HepG2 (cell line): Measurements from ENCODE around the gene SMIM45.

Source experiments
- ATAC-seq: fragments of 200-7000 bp; cut with Tn5 transposase; 3 replicates; pipeline ENCODE4 v1.9.1; 2020; ENCODE audit warnings: mild to moderate bottlenecking, moderate library complexity
- BruUV-seq: library from RNA; stranded (reverse); fragments of 400-500 nt; replicated peaks from 2 replicates; lab custom pipeline; 2021; lab: Mats Ljungman, UMichigan
- CTCF ChIA-PET: fragments of 300-600 bp; formaldehyde crosslinking; extraction: SDS; loops from one replicate; lab custom pipeline; 2021; ENCODE audit warnings: low total read pairs, inconsistent platforms, low intra/inter-chr PET ratio; lab: Yijun Ruan, JAX
- POLR2A ChIA-PET: fragments of 350-600 bp; sonication (Branson Sonifier 250); formaldehyde crosslinking; loops from one replicate; lab custom pipeline; 2020; ENCODE audit warnings: antibody characterized with exemption, inconsistent platforms; lab: Yijun Ruan, JAX
- DNase-seq: peaks from one replicate; pipeline ENCODE4 v3.0.0-alpha.2; 2015; ENCODE audit warnings: low spot score
- FAIRE-seq: peaks from 3 replicates; lab custom pipeline; 2011; peaks lifted over from hg19 to GRCh38; lab: Jason Lieb, UNC
- H2AFZ ChIP-seq: one replicate; pipeline ENCODE4 v1.6.1; 2011; ENCODE audit warnings: low read length, inconsistent platforms
- H3K27ac ChIP-seq: fragments of 300-600 bp; 3 replicates; pipeline ENCODE4 v1.8.0; 2011; ENCODE audit warnings: mixed run types, mild to moderate bottlenecking, mixed read lengths, low read length, inconsistent platforms; ENCODE audit not compliant: insufficient read depth; ENCODE audit errors: extremely low read length
- H3K27me3 ChIP-seq, 2 experiments: fragments of 200-600 bp in 1 of 2; 2 replicates in 1 of 2; 3 replicates in 1 of 2; pipeline versions ENCODE4 v1.6.0 to v1.8.0; 2011; ENCODE audit warnings: low read length in 2 of 2, mild to moderate bottlenecking in 2 of 2, moderate library complexity in 2 of 2, inconsistent platforms in 1 of 2; ENCODE audit not compliant: insufficient read depth in 2 of 2, control insufficient read depth in 1 of 2
- H3K36me3 ChIP-seq, 2 experiments: fragments of 200-600 bp in 1 of 2; replicated peaks in 1 of 2; 2 replicates in 1 of 2; 3 replicates in 1 of 2; pipeline versions ENCODE4 v1.5.1 to v1.8.0; 2011; ENCODE audit warnings: low read length in 2 of 2, inconsistent platforms in 1 of 2; ENCODE audit not compliant: insufficient read depth in 2 of 2, control insufficient read depth in 1 of 2
- H3K4me1 ChIP-seq: 2 replicates; pipeline ENCODE4 v1.5.1; 2012; ENCODE audit warnings: low read length, inconsistent platforms; ENCODE audit not compliant: insufficient read depth
- H3K4me2 ChIP-seq: 2 replicates; pipeline ENCODE4 v1.6.0; 2011; ENCODE audit warnings: low read depth, low read length, inconsistent platforms
- H3K4me3 ChIP-seq, 3 experiments: fragments of 200-600 bp in 1 of 3; sonication (generic), shearing (Covaris generic) in 1 of 3; replicated peaks in 1 of 3; 2 replicates each; pipeline ENCODE4 v1.5.1; 2011 to 2016; ENCODE audit warnings: low read length in 3 of 3, inconsistent platforms in 2 of 3, low read depth in 2 of 3, mild to moderate bottlenecking in 2 of 3, control low read depth in 1 of 3, mixed read lengths in 1 of 3; ENCODE audit not compliant: insufficient read depth in 1 of 3
- H3K79me2 ChIP-seq: one replicate; pipeline ENCODE4 v1.6.1; 2011; ENCODE audit warnings: low read length, inconsistent platforms; ENCODE audit not compliant: insufficient read depth
- H3K9ac ChIP-seq: 2 replicates; pipeline ENCODE4 v1.6.0; 2011; ENCODE audit warnings: mild to moderate bottlenecking, low read depth, low read length, inconsistent platforms; ENCODE audit not compliant: insufficient read depth
- H3K9me3 ChIP-seq: 2 replicates; pipeline ENCODE4 v1.5.1; 2012; ENCODE audit warnings: mild to moderate bottlenecking, low read length
- H4K20me1 ChIP-seq: 2 replicates; pipeline ENCODE4 v1.6.0; 2011; ENCODE audit warnings: inconsistent platforms, mild to moderate bottlenecking, low read length, moderate library complexity; ENCODE audit not compliant: insufficient read depth
- ADNP ChIP-seq: sonication (generic); formaldehyde crosslinking; IDR thresholded peaks from 2 replicates; pipeline ENCODE4 v1.4.0; 2020; ENCODE audit warnings: missing genetic modification reagents
- ARNTL ChIP-seq: sonication (generic); formaldehyde crosslinking; IDR thresholded peaks from 2 replicates; pipeline ENCODE4 v1.4.0; 2020; ENCODE audit warnings: mild to moderate bottlenecking, missing genetic modification reagents
- DDIT3 ChIP-seq: sonication (generic); formaldehyde crosslinking; IDR thresholded peaks from 2 replicates; pipeline ENCODE4 v1.4.0; 2020; ENCODE audit warnings: mild to moderate bottlenecking, missing genetic modification reagents
- FOXO1 ChIP-seq: sonication (generic); formaldehyde crosslinking; IDR thresholded peaks from 2 replicates; pipeline ENCODE4 v1.4.0; 2020; ENCODE audit warnings: missing genetic modification reagents
- GATA4 ChIP-seq: sonication (generic); IDR thresholded peaks from 2 replicates; pipeline ENCODE4 v1.6.1; 2016; ENCODE audit warnings: antibody characterized with exemption, low read depth, borderline replicate concordance
- GPBP1L1 ChIP-seq: sonication (generic); formaldehyde crosslinking; IDR thresholded peaks from 2 replicates; pipeline ENCODE4 v1.5.0; 2020; ENCODE audit warnings: mild to moderate bottlenecking, missing genetic modification reagents
- HNRNPLL ChIP-seq: fragments of 200-400 bp; formaldehyde crosslinking; IDR thresholded peaks from 2 replicates; pipeline ENCODE4 v1.6.1; 2017; ENCODE audit warnings: mild to moderate bottlenecking, low read depth, low read length; ENCODE audit not compliant: poor library complexity, severe bottlenecking
- KLF11 ChIP-seq: IDR thresholded peaks from 2 replicates; pipeline ENCODE4 v1.6.1; 2016; ENCODE audit warnings: missing compliant biosample characterization
- PHF21A ChIP-seq: sonication (generic); formaldehyde crosslinking; IDR thresholded peaks from 2 replicates; pipeline ENCODE4 v1.5.0; 2020; ENCODE audit warnings: mild to moderate bottlenecking, missing genetic modification reagents
- SNRNP70 ChIP-seq: fragments of 200-400 bp; formaldehyde crosslinking; IDR thresholded peaks from 2 replicates; pipeline ENCODE4 v1.6.1; 2017; ENCODE audit warnings: mild to moderate bottlenecking, low read depth, low read length, moderate library complexity
- TSC22D2 ChIP-seq: sonication (generic); formaldehyde crosslinking; IDR thresholded peaks from 2 replicates; pipeline ENCODE4 v1.5.1; 2020; ENCODE audit warnings: missing genetic modification reagents, mild to moderate bottlenecking, borderline replicate concordance
- ZBTB49 ChIP-seq: sonication (generic); formaldehyde crosslinking; IDR thresholded peaks from 2 replicates; pipeline ENCODE4 v1.4.0; 2020; ENCODE audit warnings: missing genetic modification reagents, borderline replicate concordance
- ZBTB8A ChIP-seq: sonication (generic); formaldehyde crosslinking; IDR thresholded peaks from 2 replicates; pipeline ENCODE4 v1.4.0; 2020; ENCODE audit warnings: mild to moderate bottlenecking, low read depth, missing genetic modification reagents, borderline replicate concordance
- ZFP62 ChIP-seq: sonication (generic); formaldehyde crosslinking; IDR thresholded peaks from 2 replicates; pipeline ENCODE4 v1.4.0; 2020; ENCODE audit warnings: missing genetic modification reagents
- ZMAT3 ChIP-seq: sonication (generic); formaldehyde crosslinking; conservative IDR thresholded peaks from 2 replicates; pipeline ENCODE4 v1.7.0; 2021; ENCODE audit warnings: missing genetic modification reagents
- ZMYM4 ChIP-seq: sonication (generic); formaldehyde crosslinking; IDR thresholded peaks from 2 replicates; pipeline ENCODE4 v1.8.1; 2023; ENCODE audit warnings: mild to moderate bottlenecking, missing genetic modification reagents
- ZNF577 ChIP-seq: sonication (generic); formaldehyde crosslinking; IDR thresholded peaks from 2 replicates; pipeline ENCODE4 v1.4.0; 2020; ENCODE audit warnings: mild to moderate bottlenecking, low read depth, missing genetic modification reagents, borderline replicate concordance
- ZNF792 ChIP-seq: IDR thresholded peaks from 2 replicates; pipeline ENCODE4 v1.6.1; 2016
- ZSCAN29 ChIP-seq: sonication (generic); formaldehyde crosslinking; conservative IDR thresholded peaks from 2 replicates; pipeline ENCODE4 v1.4.0; 2020; ENCODE audit warnings: mild to moderate bottlenecking, missing genetic modification reagents
- WGBS: methylation state at CpG from one replicate; pipeline ENCODE4 v1.1.6; 2017; ENCODE audit warnings: low lambda C conversion rate; 5-methylcytosine and 5-hydroxymethylcytosine counted together
- in situ Hi-C: cut with HindIII; loops from 2 replicates; pipeline ENCODE4 v1.10.0; 2017; ENCODE audit warnings: low pct_unique_long_range_greater_than_20kb; ENCODE audit not compliant: extremely low pct_ligation_motif_present
- intact Hi-C: fragments of 100-400 bp; cut with micrococcal nuclease; formaldehyde crosslinking; loops from one replicate; pipeline ENCODE4 v1.10.0; 2022; ENCODE audit not compliant: unreplicated experiment

SMIM45 gene

GRCh38 chr22:41964112-41964491, 12.2 kb downstream of the SMIM45 start:
- TF ChIP-seq ZBTB49 (no peak), PHF21A (CRISPR knock-in tag) (no peak), ZNF792 (no peak), GATA4 (no peak), GPBP1L1 (CRISPR knock-in tag) (no peak), ZFP62 (CRISPR knock-in tag) (no peak), ADNP (no peak), ARNTL (CRISPR knock-in tag) (no peak), ZMYM4 (no peak), TSC22D2 (CRISPR knock-in tag) (no peak), ZSCAN29 (CRISPR knock-in tag) (no peak), FOXO1 (CRISPR knock-in tag) (no peak), ZNF577 (CRISPR knock-in tag) (no peak), SNRNP70 (no peak), ZMAT3 (CRISPR knock-in tag) (no peak), HNRNPLL (no peak), KLF11 (CRISPR knock-in tag) (no peak), ZBTB8A (CRISPR knock-in tag) (no peak), DDIT3 (CRISPR knock-in tag) (no peak)
- H3K27me3 ChIP-seq, result peaks cover 0 to 7% of the 10 kb centered on the region in 2 experiments; a peak in 1 of 5 replicates
- H3K9me3 ChIP-seq, result no peaks in the 10 kb centered on the region
- ATAC-seq (no peak), FAIRE-seq (no peak), DNase-seq (no peak)
- whole genome bisulfite sequencing, result 0% methylated on average over 1 of the region's 5 CpGs
- ChIA-PET POLR2A (no interaction called here), CTCF (no interaction called here)
- H3K79me2 ChIP-seq, result no peaks in the 10 kb centered on the region
- H3K9ac ChIP-seq, result no peak overlapping the region
- in situ Hi-C loops, result loop anchor here (25.0 kb wide), 1 partner anchor 473 kb away; the partner anchor contains the start of gene NFAM1
- BruUV-seq, result no TSS peak
- intact Hi-C loops, result no loop called here
- H3K4me2 ChIP-seq, result no peak overlapping the region
- H3K27ac ChIP-seq, result no peak overlapping the region
- H3K36me3 ChIP-seq, result no peaks in the 10 kb centered on the region
- H2AFZ ChIP-seq, result no peak overlapping the region
- peaks cover 11% of the 10 kb centered on the region; the same call in 1 of the 2 replicates for H3K4me1 ChIP-seq
- H3K4me3 ChIP-seq, result no peak overlapping the region
- H4K20me1 ChIP-seq, result no peaks in the 10 kb centered on the region
